ENCODE data around the gene KATNA1. TPM values are rescaled to one million over a fixed set of nuclear protein-coding genes. Genes with fewer than 3 reads are reported as not detected.

The KATNA1 gene
- total RNA-seq (2014; rRNA removed; shearing (Covaris generic)): 21.4 and 26.3 TPM in 2 replicates
- polyA plus RNA-seq (2016; fragmentation: Nextera tagmentation; extraction: Ambion mirVana): 17.2 and 19.1 TPM in 2 replicates
- long read RNA-seq, transcript KATNA1-203 (11 exons, 1,984 nt): major isoform, 27 of 39 reads
- long read RNA-seq, partial matches to known transcripts: 4 of 39 reads
- long read RNA-seq, other reads (novel, unspliced or antisense): 8 of 39 reads

DNA sequence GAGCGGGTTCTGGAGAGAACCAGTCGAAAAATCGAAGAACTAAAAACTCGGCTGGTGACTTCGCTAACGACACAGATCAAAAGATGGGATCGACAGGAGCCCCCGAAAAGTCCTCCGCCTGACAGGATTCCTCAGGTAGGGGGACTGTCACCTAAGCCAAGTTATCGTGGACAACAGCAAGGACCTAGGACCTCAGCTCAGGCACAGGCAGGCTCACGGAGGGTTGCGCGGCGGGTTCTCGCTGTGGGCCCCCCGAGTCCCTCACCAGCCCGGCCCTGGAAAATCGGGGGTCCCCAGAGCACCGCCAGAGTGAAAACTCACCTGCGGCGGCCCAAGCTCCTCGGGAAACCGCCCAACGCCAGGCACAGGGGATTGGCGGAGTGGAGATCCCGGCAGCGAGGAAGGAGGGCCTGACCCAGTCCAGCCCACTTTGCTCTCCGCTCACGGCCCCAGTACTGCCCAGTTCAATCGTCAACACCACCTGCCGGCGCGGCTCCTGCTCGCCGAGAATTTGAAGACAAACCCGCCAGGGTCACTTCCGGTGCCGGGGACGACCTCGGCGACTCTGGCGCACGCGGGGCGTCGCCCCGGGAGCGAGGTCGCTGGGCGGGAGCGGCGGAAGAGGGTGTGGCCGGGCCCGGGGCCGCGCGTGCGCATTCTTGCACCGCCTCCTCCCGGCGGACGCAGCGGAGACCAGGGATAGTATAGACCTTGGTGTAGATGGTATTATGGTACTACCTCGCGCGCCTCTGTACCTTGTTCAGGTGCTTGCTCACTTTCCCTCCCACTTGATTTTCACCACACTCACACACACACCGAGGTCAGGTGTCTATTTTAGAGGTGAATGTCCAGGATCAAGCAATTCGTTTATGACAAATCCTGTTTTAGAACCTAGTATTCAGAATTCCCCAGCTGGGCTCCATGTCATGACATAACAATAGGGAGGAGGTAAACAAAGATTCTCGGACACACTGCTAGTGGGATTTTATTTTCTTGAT, at the start of gene KATNA1:
Gene KATNA1 (minus strand): TSS at position 567 of the 998 bp plus-strand sequence. CDS start 10,167 bp downstream, outside the sequence.
- H2AFZ ChIP-seq: peak within 1 kb of the TSS; percentile 99
- Mint-ChIP-seq H3K27me3 (ENCODE audit: insufficient read depth, low read depth, poor library complexity) (peaks cover 6% of the 10 kb centered on the region), H3K27ac (peak within 1 kb of the TSS; percentile 75), H3K4me3 (peak within 1 kb of the TSS; percentile 94), H3K4me1 (peaks cover 5% of the 10 kb centered on the region; the same call in 1 of the 3 replicates), H3K9me3 (no peaks in the 10 kb centered on the region), H3K36me3 (ENCODE audit: low read depth) (no peaks in the 10 kb centered on the region)
- H3K9me2 ChIP-seq (ENCODE audit: insufficient read depth): no peaks in the 10 kb centered on the region
- H3K79me2 ChIP-seq (replicated peaks; ENCODE audit: insufficient read depth): peaks cover 32% of the 10 kb centered on the region
- H3F3A ChIP-seq (replicated peaks; ENCODE audit: low read depth): peaks cover 12% of the 10 kb centered on the region; the same call in 1 of the 2 replicates
- H4K20me1 ChIP-seq (replicated peaks; ENCODE audit: insufficient read depth): no peaks in the 10 kb centered on the region; the same call in none of the 2 replicates
- no peaks in the 10 kb centered on the region for H3K36me3 ChIP-seq (ENCODE audit: insufficient read depth)
- peak; percentile 94 for ATAC-seq
- peak within 1 kb of the TSS; percentile 95 for H3K27ac ChIP-seq (ENCODE audit: low read depth)
- H3K27me3 ChIP-seq (ENCODE audit: insufficient read depth): no peaks in the 10 kb centered on the region
- DNase-seq (ENCODE audit: low spot score): peak; percentile 95
- peak within 1 kb of the TSS; percentile 98 for H3K4me2 ChIP-seq
- peaks cover 12% of the 10 kb centered on the region; the same call in 1 of the 2 replicates for H3K4me1 ChIP-seq (ENCODE audit: insufficient read depth)
- peak within 1 kb of the TSS; percentile 91 for H3K4me3 ChIP-seq
- TF ChIP-seq JUNB (IDR thresholded peaks at IDR 0.05; ENCODE audit: unreplicated experiment): no peak
- TF ChIP-seq, protein P1, sequence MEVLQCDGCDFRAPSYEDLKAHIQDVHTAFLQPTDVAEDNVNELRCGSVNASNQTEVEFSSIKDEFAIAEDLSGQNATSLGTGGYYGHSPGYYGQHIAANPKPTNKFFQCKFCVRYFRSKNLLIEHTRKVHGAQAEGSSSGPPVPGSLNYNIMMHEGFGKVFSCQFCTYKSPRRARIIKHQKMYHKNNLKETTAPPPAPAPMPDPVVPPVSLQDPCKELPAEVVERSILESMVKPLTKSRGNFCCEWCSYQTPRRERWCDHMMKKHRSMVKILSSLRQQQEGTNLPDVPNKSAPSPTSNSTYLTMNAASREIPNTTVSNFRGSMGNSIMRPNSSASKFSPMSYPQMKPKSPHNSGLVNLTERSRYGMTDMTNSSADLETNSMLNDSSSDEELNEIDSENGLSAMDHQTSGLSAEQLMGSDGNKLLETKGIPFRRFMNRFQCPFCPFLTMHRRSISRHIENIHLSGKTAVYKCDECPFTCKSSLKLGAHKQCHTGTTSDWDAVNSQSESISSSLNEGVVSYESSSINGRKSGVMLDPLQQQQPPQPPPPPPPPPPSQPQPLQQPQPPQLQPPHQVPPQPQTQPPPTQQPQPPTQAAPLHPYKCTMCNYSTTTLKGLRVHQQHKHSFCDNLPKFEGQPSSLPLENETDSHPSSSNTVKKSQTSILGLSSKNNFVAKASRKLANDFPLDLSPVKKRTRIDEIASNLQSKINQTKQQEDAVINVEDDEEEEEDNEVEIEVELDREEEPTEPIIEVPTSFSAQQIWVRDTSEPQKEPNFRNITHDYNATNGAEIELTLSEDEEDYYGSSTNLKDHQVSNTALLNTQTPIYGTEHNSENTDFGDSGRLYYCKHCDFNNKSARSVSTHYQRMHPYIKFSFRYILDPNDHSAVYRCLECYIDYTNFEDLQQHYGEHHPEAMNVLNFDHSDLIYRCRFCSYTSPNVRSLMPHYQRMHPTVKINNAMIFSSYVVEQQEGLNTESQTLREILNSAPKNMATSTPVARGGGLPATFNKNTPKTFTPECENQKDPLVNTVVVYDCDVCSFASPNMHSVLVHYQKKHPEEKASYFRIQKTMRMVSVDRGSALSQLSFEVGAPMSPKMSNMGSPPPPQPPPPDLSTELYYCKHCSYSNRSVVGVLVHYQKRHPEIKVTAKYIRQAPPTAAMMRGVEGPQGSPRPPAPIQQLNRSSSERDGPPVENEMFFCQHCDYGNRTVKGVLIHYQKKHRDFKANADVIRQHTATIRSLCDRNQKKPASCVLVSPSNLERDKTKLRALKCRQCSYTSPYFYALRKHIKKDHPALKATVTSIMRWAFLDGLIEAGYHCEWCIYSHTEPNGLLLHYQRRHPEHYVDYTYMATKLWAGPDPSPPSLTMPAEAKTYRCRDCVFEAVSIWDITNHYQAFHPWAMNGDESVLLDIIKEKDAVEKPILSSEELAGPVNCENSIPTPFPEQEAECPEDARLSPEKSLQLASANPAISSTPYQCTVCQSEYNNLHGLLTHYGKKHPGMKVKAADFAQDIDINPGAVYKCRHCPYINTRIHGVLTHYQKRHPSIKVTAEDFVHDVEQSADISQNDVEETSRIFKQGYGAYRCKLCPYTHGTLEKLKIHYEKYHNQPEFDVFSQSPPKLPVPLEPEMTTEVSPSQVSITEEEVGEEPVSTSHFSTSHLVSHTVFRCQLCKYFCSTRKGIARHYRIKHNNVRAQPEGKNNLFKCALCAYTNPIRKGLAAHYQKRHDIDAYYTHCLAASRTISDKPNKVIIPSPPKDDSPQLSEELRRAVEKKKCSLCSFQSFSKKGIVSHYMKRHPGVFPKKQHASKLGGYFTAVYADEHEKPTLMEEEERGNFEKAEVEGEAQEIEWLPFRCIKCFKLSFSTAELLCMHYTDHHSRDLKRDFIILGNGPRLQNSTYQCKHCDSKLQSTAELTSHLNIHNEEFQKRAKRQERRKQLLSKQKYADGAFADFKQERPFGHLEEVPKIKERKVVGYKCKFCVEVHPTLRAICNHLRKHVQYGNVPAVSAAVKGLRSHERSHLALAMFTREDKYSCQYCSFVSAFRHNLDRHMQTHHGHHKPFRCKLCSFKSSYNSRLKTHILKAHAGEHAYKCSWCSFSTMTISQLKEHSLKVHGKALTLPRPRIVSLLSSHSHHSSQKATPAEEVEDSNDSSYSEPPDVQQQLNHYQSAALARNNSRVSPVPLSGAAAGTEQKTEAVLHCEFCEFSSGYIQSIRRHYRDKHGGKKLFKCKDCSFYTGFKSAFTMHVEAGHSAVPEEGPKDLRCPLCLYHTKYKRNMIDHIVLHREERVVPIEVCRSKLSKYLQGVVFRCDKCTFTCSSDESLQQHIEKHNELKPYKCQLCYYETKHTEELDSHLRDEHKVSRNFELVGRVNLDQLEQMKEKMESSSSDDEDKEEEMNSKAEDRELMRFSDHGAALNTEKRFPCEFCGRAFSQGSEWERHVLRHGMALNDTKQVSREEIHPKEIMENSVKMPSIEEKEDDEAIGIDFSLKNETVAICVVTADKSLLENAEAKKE (CRISPR knock-in tag; IDR thresholded peaks at IDR 0.05): no peak
- no peak for TF ChIP-seq EZH2 (IDR thresholded peaks at IDR 0.05; ENCODE audit: low read depth, unreplicated experiment)
- peak; percentile 75 for TF ChIP-seq CREB1 (CRISPR knock-in tag; IDR thresholded peaks at IDR 0.05; ENCODE audit: low read depth)
- TF ChIP-seq, protein P2, sequence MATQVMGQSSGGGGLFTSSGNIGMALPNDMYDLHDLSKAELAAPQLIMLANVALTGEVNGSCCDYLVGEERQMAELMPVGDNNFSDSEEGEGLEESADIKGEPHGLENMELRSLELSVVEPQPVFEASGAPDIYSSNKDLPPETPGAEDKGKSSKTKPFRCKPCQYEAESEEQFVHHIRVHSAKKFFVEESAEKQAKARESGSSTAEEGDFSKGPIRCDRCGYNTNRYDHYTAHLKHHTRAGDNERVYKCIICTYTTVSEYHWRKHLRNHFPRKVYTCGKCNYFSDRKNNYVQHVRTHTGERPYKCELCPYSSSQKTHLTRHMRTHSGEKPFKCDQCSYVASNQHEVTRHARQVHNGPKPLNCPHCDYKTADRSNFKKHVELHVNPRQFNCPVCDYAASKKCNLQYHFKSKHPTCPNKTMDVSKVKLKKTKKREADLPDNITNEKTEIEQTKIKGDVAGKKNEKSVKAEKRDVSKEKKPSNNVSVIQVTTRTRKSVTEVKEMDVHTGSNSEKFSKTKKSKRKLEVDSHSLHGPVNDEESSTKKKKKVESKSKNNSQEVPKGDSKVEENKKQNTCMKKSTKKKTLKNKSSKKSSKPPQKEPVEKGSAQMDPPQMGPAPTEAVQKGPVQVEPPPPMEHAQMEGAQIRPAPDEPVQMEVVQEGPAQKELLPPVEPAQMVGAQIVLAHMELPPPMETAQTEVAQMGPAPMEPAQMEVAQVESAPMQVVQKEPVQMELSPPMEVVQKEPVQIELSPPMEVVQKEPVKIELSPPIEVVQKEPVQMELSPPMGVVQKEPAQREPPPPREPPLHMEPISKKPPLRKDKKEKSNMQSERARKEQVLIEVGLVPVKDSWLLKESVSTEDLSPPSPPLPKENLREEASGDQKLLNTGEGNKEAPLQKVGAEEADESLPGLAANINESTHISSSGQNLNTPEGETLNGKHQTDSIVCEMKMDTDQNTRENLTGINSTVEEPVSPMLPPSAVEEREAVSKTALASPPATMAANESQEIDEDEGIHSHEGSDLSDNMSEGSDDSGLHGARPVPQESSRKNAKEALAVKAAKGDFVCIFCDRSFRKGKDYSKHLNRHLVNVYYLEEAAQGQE (IDR thresholded peaks at IDR 0.05; ENCODE audit: unreplicated experiment): no peak
- TF ChIP-seq ZNF331 (CRISPR knock-in tag; IDR thresholded peaks at IDR 0.05; ENCODE audit: low read depth): no peak
- TF ChIP-seq, protein P3, sequence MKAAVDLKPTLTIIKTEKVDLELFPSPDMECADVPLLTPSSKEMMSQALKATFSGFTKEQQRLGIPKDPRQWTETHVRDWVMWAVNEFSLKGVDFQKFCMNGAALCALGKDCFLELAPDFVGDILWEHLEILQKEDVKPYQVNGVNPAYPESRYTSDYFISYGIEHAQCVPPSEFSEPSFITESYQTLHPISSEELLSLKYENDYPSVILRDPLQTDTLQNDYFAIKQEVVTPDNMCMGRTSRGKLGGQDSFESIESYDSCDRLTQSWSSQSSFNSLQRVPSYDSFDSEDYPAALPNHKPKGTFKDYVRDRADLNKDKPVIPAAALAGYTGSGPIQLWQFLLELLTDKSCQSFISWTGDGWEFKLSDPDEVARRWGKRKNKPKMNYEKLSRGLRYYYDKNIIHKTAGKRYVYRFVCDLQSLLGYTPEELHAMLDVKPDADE (IDR thresholded peaks at IDR 0.05): peak; percentile 68
- TF ChIP-seq ZNF114 (CRISPR knock-in tag; IDR thresholded peaks at IDR 0.05): 0 out of 2 replicates have a peak, but pooled peaks have one; percentile 53
- TF ChIP-seq NANOG (IDR thresholded peaks at IDR 0.05; ENCODE audit: borderline replicate concordance): no peak
- TF ChIP-seq CTCF (conservative IDR thresholded peaks at IDR 0.05; ENCODE audit: low read depth in 2 of 2): no peak
- TF ChIP-seq STAT1 (IDR thresholded peaks at IDR 0.05; ENCODE audit: unreplicated experiment): no peak
- TF ChIP-seq POLR2AphosphoS5 (IDR thresholded peaks at IDR 0.05; ENCODE audit: low read depth): peak; percentile 91
